RKO (cell line): ENCODE data around the gene GNPAT.

Experiments
- DNase-seq: peaks from one replicate; pipeline ENCODE4 v3.0.0-alpha.2; 2016; ENCODE audit warnings: low spot score

The GNPAT gene

DNA sequence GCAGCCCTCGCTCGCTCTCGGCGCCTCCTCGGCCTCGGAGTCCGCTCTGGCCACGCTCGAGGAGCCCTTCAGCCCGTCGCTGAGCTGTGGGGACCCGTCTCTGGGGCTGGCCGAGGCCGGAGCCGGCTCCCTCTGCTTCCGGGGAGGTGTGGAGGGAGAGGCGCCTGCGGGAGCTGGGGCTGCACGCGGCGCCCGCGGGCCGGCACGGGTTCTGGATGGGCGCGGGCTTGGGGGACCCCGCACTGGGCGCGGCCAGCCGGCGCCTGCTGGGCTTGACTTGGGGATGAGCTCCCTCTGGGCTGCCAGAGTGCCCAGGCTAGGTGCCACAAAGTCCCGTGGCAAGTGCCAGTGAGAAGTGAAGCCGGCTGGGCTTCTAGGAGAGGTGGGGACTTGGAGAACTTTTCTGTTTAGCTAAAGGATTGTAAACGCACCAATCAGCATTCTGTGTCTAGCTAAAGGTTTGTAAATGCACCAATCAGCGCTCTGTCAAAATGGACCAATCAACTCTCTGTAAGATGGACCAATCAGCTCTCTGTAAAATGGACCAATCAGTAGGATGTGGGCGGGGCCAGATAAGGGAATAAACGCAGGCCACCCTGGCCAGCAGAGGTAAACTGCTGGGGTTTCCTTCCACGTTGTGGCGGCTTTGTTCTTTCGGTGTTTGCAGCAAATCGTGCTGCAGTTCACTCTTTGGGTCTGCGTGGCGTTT is 76.4 kb downstream of the GNPAT start:
- DNase-seq: no peak

DNA sequence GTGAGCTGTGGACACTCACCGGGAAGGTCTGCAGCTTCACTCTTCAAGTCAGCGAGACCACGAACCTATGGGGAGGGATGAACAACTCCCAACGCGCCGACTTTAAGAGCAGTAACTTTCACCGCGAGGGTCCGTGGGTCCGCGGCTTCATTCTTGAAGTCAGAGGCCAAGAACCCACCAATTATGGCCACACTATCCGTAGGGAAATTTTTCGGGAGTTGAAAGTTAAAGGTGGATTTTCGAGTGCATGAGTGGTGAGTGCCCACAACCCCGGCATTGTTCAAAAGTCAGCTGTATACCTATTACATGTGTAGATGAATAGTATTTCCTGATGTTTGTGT is 77.0 kb downstream of the GNPAT start:
- DNase-seq: no peak

DNA sequence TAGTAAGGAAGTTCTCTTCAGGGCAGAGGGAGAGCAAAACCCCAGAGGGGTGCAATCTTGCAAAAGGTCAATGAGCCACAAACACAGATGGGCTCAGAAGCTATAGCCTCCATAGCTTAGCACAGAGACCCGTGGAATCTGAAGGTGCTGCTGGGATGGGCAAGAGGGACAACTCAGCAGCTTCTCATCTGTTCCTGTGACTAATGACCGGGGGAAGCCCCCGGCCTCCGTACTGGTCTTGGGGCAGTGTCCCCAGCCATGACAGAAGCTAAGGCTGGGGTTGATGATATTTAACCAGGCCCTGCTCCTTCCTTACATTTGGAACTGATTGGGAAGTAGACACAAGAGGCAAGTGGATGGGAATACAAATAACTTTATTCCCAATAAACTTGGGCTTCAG is 77.6 kb downstream of the GNPAT start:
- DNase-seq: no peak

DNA sequence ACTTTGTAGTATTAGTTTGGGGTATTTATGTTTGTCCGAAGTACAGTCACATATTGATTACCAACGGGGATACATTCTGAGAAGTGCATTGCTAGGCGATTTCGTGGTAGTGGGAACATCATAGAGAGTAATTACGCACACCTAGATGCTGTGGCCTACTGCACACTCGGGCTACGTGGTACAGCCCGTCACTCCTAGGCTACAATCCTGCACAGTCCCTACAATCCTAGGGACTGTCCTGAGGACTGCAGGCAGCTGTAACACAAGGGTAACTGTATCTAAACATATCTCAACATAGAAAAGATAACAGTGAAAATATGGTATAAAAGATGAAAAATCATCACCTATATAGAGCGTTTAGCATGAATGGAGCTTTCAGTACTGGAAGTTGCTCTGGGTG is 78.1 kb downstream of the GNPAT start:
- no peak for DNase-seq

DNA sequence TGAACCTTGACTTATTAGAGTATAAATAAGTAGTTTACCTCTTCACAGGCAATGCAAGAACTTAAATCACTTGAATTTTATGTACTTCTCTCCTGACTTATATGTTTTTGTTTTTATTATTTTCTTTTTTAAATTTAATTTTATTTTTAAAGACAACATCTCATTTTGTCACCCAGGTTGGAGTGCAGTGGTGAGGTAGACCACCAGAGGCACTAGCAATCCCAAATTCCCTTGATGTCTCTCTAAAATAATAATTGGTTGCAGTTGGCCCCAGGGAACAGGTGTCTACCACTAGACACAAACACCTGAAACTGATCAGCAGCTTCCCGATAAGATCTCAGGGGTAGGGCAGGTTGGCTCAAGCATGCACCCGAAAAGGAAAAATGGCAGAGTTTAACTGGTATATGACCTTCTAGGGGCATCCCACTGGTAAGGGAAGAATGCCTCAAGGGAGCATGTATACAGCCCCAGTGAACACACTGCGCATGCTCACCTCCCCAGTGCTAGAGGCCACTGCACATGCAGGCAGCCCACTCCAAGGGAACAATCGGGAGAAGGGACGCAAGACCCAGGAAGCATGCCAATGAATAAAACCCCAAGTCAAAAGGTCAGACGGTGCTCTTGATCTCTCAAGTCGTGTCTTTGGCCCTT is 82.0 kb downstream of the GNPAT start:
- DNase-seq: no peak

DNA sequence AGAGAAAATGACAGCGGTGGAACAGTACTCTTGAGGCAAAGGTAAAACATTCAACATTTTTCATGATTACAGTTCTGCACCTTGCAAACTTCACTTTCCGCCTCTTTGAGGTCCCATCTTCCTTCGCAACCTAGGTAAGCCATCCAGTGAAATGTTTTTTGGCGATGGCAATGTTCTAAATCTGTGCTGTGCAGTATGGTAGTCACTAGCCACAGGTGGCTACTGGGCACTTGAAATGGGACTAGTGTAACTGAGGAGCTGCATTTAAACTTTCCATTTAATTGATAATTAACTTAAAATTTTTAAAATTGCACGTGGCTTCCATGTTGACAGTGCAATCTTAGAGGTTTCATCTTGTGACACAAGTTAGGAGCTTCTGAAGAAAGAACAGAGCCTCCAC is 83.6 kb downstream of the GNPAT start:
- DNase-seq: no peak

DNA sequence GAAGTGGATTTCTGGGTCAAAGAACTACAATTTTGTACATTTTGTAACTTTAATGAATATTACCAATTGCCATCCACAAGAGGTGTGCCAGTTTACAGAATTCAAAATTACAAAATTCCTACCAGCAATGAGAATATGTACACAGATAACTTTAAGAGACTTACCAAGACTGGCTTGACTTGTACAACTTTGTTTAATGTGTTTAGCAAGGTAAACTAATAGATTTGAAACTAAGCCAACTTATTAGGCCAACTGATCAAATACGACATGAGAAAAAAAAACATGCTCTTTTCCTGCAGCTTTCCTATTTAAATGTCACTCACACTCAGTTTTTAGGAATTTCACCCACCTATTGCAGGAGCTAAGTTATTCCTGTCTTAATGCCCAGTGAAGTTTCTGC is 85.2 kb downstream of the GNPAT start:
- DNase-seq: no peak
